NCI-H82 (cell line): ENCODE results near the gene FAM89B.

Source experiments
- DNase-seq: peaks from one replicate; lab custom pipeline; 2025; lab: John Stamatoyannopoulos, UW

Gene FAM89B

GRCh38 chr11:65588199-65589054 is 16.1 kb downstream of the FAM89B start:
- DNase-seq: peak; percentile 57

- no peak for DNase-seq
These were observed 17.3 kb downstream of the FAM89B start for GRCh38 chr11:65589444-65590239.

GRCh38 chr11:65590240-65590738 is 18.0 kb downstream of the FAM89B start:
- peak; percentile 36 for DNase-seq

GRCh38 chr11:65591939-65592857 is 19.9 kb downstream of the FAM89B start:
- DNase-seq: no peak

GRCh38 chr11:65592858-65593517 is 20.6 kb downstream of the FAM89B start:
- no peak for DNase-seq

GRCh38 chr11:65593518-65594414 is 21.4 kb downstream of the FAM89B start:
- peak; percentile 62 for DNase-seq

- no peak for DNase-seq
These were observed 22.8 kb downstream of the FAM89B start for GRCh38 chr11:65595131-65595530.

GRCh38 chr11:65595543-65596281 is 23.4 kb downstream of the FAM89B start, which contains the start of gene KCNK7:
Gene KCNK7, minus strand, starts transcription at chr11:65595800. Its CDS starts 28 bp downstream, at chr11:65595772.
- no peak for DNase-seq

- no peak for DNase-seq
These were observed 24.2 kb downstream of the FAM89B start for GRCh38 chr11:65596520-65596919.

GRCh38 chr11:65598258-65598699 is 25.9 kb downstream of the FAM89B start:
- no peak for DNase-seq

- no peak for DNase-seq
These were observed 27.0 kb downstream of the FAM89B start for GRCh38 chr11:65599216-65599954.

GRCh38 chr11:65599955-65600246 is 27.6 kb downstream of the FAM89B start:
- DNase-seq: no peak

GRCh38 chr11:65604258-65604657 is 31.9 kb downstream of the FAM89B start:
- DNase-seq: no peak

GRCh38 chr11:65606876-65607613 is 34.7 kb downstream of the FAM89B start:
- peak; percentile 24 for DNase-seq

GRCh38 chr11:65607614-65608426 is 35.5 kb downstream of the FAM89B start:
- DNase-seq: no peak

GRCh38 chr11:65609229-65609628 is 36.9 kb downstream of the FAM89B start:
- no peak for DNase-seq

- DNase-seq: no peak
These were observed 37.3 kb downstream of the FAM89B start for GRCh38 chr11:65609665-65610064.
